Body of pancreas (tissue), 4 donors: Measurements from ENCODE around the gene CCNY. TPM values are rescaled to one million over a fixed set of nuclear protein-coding genes. Genes with fewer than 3 reads are reported as not detected.
"Not testable (repeated sequence)": the region's sequence is repeated elsewhere in the genome, so short reads cannot be mapped to it uniquely, and the experiment has no call there.

Experiments used
- ATAC-seq: fragments of 150-250 bp; one replicate; pipeline ENCODE4 v1.9.1; 2016
- DNase-seq, 4 donors: peaks; one replicate each; pipeline ENCODE4 v3.0.0-alpha.2; 2019
- H3K27ac ChIP-seq, 4 donors: fragments of 200-600 bp; sonication (generic); 1 replicate in 3 of 4; 2 replicates in 1 of 4; pipeline versions ENCODE4 v1.5.1 to v1.6.1; 2016 to 2019; ENCODE audit warnings: mild to moderate bottlenecking in 1 of 4, mixed read lengths in 1 of 4, moderate library complexity in 1 of 4
- H3K27me3 ChIP-seq, 2 donors: fragments of 200-600 bp; sonication (generic); one replicate each; pipeline ENCODE4 v1.6.0; 2016; ENCODE audit warnings: mild to moderate bottlenecking in 1 of 2
- H3K36me3 ChIP-seq, 2 donors: fragments of 200-600 bp; sonication (generic); replicated peaks in 1 of 2; 2 replicates each; pipeline ENCODE4 v1.5.1; 2016; ENCODE audit warnings: low read depth in 2 of 2; ENCODE audit not compliant: insufficient read depth in 1 of 2
- H3K4me1 ChIP-seq: fragments of 200-600 bp; sonication (generic); one replicate; pipeline ENCODE4 v1.6.0; 2016
- H3K4me3 ChIP-seq, 2 donors: fragments of 200-600 bp; sonication (generic); 1 replicate in 1 of 2; 2 replicates in 1 of 2; pipeline ENCODE4 v1.5.1; 2016 to 2019
- H3K9me3 ChIP-seq, 3 donors: fragments of 200-600 bp; sonication (generic); 1 replicate in 2 of 3; 2 replicates in 1 of 3; pipeline ENCODE4 v1.5.1; 2016
- CTCF ChIP-seq, 7 experiments: fragments of 450-650 bp in 4 of 7; fragments of 200-600 bp in 3 of 7; sonication (generic) in 3 of 7; IDR thresholded peaks; one replicate each; pipeline ENCODE4 v1.5.1; 2016 to 2019; ENCODE audit warnings: antibody characterized with exemption in 7 of 7
- POLR2A ChIP-seq, 3 donors: fragments of 450-650 bp; IDR thresholded peaks; one replicate each; pipeline ENCODE4 v1.6.1; 2016; ENCODE audit warnings: antibody characterized with exemption in 3 of 3, mild to moderate bottlenecking in 2 of 3
- whole genome bisulfite sequencing, 2 donors: methylation state at CpG; one replicate each; pipeline ENCODE4 v1.1.5; 2017; 5-methylcytosine and 5-hydroxymethylcytosine counted together
- intact Hi-C: fragments of 100-400 bp; cut with DNase I; formaldehyde crosslinking; loops from one replicate; pipeline ENCODE4 v1.15.1; 2023
- total RNA-seq, 2 donors: library from RNA; depleted of rRNA; stranded (reverse); fragments of >200 nt; gene quantifications; one replicate each; pipeline ENCODE4 v1.1.0, GENCODE V29; 2016

CCNY gene
- total RNA-seq, 2 donors from 2014 or later, result 9.6 to 18.9 TPM

GRCh38 chr10:35417313-35417625 is 81.0 kb downstream of the CCNY start:
- intact Hi-C loops, result no loop called here
- peak overlapping the region in 2 of 4 donors; percentile 41 to 47 for H3K27ac ChIP-seq

GRCh38 chr10:35417795-35418194 is 81.5 kb downstream of the CCNY start:
- Histone ChIP-seq H3K4me3 (no peak overlapping the region), H3K36me3 (no peaks in the 10 kb centered on the region), H3K27me3 (no peaks in the 10 kb centered on the region), H3K27ac (peak overlapping the region in 1 of 4 donors; percentile 47), H3K4me1 (peaks cover 21% of the 10 kb centered on the region), H3K9me3 (no peaks in the 10 kb centered on the region)
- intact Hi-C loops, result no loop called here
- no peak for ATAC-seq
- TF ChIP-seq CTCF (IDR thresholded peaks at IDR 0.05), result no peak
- TF ChIP-seq POLR2A (IDR thresholded peaks at IDR 0.05), result no peak
- no peak for DNase-seq

More at GRCh38 chr10:35417313-35417625, 81.0 kb downstream of the CCNY start:
- H3K4me1 ChIP-seq, result peaks cover 20% of the 10 kb centered on the region
- no peak for DNase-seq
- no peak for ATAC-seq
- no peaks in the 10 kb centered on the region for H3K9me3 ChIP-seq
- WGBS, 2 donors, result 58 to 62% methylated on average over 1 of the region's 1 CpG
- TF ChIP-seq CTCF (IDR thresholded peaks at IDR 0.05) (no peak), POLR2A (IDR thresholded peaks at IDR 0.05) (no peak)
- no peaks in the 10 kb centered on the region for H3K27me3 ChIP-seq
- H3K4me3 ChIP-seq, result no peak overlapping the region
- H3K36me3 ChIP-seq, result no peaks in the 10 kb centered on the region

- H3K36me3 ChIP-seq, H3K27me3 ChIP-seq, H3K9me3 ChIP-seq, H3K4me3 ChIP-seq, intact Hi-C loops, H3K27ac ChIP-seq, DNase-seq, ATAC-seq: not testable (repeated sequence)
- H3K4me1 ChIP-seq, result peaks cover 21% of the 10 kb centered on the region
- WGBS, 2 donors, result 95 to 97% methylated on average over 9 to 10 of the region's 10 CpGs
Observed at GRCh38 chr10:35418580-35418979, 82.3 kb downstream of the CCNY start.

DNA sequence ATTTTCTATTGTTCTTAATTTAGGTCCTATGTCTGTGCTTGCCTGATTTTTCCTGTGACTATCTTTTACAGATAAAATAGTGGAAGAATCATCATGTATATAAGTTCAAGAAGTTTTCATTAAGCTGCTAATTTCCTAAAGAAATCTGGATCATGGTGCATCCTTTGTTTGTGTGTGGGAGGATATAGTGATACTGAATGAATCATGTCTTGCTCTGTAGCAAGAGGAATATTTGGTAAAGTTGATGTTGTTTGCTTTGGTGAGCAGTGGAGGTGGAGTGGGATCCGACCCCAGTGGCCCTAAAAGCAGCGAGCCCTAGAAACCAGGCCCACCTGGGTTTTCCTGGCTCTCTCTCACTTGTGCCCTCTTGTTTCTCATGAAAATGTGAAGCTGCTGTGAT is 83.7 kb downstream of the CCNY start:
- ATAC-seq (no peak), DNase-seq (no peak)
- no peaks in the 10 kb centered on the region for H3K27me3 ChIP-seq
- WGBS, 2 donors, result 88 to 91% methylated on average over 2 of the region's 2 CpGs
- intact Hi-C loops, result no loop called here
- H3K36me3 ChIP-seq, result no peaks in the 10 kb centered on the region
- no peak overlapping the region for H3K4me3 ChIP-seq
- H3K4me1 ChIP-seq, result peaks cover 34% of the 10 kb centered on the region
- H3K27ac ChIP-seq, result no peak overlapping the region
- TF ChIP-seq CTCF (IDR thresholded peaks at IDR 0.05) (no peak), POLR2A (IDR thresholded peaks at IDR 0.05) (no peak)
- no peaks in the 10 kb centered on the region for H3K9me3 ChIP-seq

- Histone ChIP-seq H3K27ac (no peak overlapping the region), H3K9me3 (no peaks in the 10 kb centered on the region), H3K36me3 (no peaks in the 10 kb centered on the region), H3K4me1 (peaks cover 36% of the 10 kb centered on the region), H3K27me3 (no peaks in the 10 kb centered on the region), H3K4me3 (no peak overlapping the region)
- no peak for DNase-seq
- no peak for ATAC-seq
- 89 to 95% methylated on average over 11 of the region's 11 CpGs for WGBS, 2 donors
- intact Hi-C loops, result no loop called here
- TF ChIP-seq POLR2A (IDR thresholded peaks at IDR 0.05), result no peak
- no peak for TF ChIP-seq CTCF (IDR thresholded peaks at IDR 0.05)
Observed at GRCh38 chr10:35420827-35421552, 84.7 kb downstream of the CCNY start.
